Measurements from ENCODE around the gene SAXO2. TPM values are rescaled to one million over a fixed set of nuclear protein-coding genes. Genes with fewer than 3 reads are reported as not detected.
A peak's percentile ranks its signal among the peaks of the same experiment; 100 is the strongest.

Gene SAXO2
- total RNA-seq, 1 donor from 2014 or later, result 1.7 TPM

GRCh38 chr15:82301296-82302016 lies 38.8 kb downstream of the SAXO2 start:
- Histone ChIP-seq H3K4me3 (no peak overlapping the region), H3K9me3 (no peaks in the 10 kb centered on the region), H3K27me3 (no peaks in the 10 kb centered on the region), H3K36me3 (no peaks in the 10 kb centered on the region), H3K27ac (no peak overlapping the region), H3K4me1 (no peaks in the 10 kb centered on the region)
- DNase-seq (peak; percentile 36), ATAC-seq (no peak)
- no peak for TF ChIP-seq CTCF (IDR thresholded peaks at IDR 0.05)
- intact Hi-C loops (cut with DNase I), result no loop called here

GRCh38 chr15:82303956-82304777 lies 41.5 kb downstream of the SAXO2 start:
- TF ChIP-seq CTCF (IDR thresholded peaks at IDR 0.05), result no peak
- no peaks in the 10 kb centered on the region for H3K27me3 ChIP-seq
- H3K9me3 ChIP-seq, result no peaks in the 10 kb centered on the region
- ATAC-seq (no peak), DNase-seq (peak; percentile 51)
- no peak overlapping the region for H3K4me3 ChIP-seq
- no peaks in the 10 kb centered on the region for H3K36me3 ChIP-seq
- intact Hi-C loops (cut with DNase I), result no loop called here
- H3K4me1 ChIP-seq, result no peaks in the 10 kb centered on the region
- H3K27ac ChIP-seq, result no peak overlapping the region

- DNase-seq (no peak), ATAC-seq (no peak)
- Histone ChIP-seq H3K36me3 (no peaks in the 10 kb centered on the region), H3K27me3 (no peaks in the 10 kb centered on the region), H3K9me3 (no peaks in the 10 kb centered on the region), H3K4me1 (no peaks in the 10 kb centered on the region), H3K27ac (no peak overlapping the region), H3K4me3 (no peak overlapping the region)
- no peak for TF ChIP-seq CTCF (IDR thresholded peaks at IDR 0.05)
- intact Hi-C loops (cut with DNase I), result no loop called here
These were observed 42.1 kb downstream of the SAXO2 start for GRCh38 chr15:82304778-82305090.

GRCh38 chr15:82305621-82306048 lies 43.0 kb downstream of the SAXO2 start:
- H3K27ac ChIP-seq, result no peak overlapping the region
- H3K9me3 ChIP-seq, result no peaks in the 10 kb centered on the region
- H3K36me3 ChIP-seq, result no peaks in the 10 kb centered on the region
- H3K4me1 ChIP-seq, result no peaks in the 10 kb centered on the region
- TF ChIP-seq CTCF (IDR thresholded peaks at IDR 0.05), result no peak
- intact Hi-C loops (cut with DNase I), result no loop called here
- DNase-seq (peak; percentile 56), ATAC-seq (no peak)
- H3K4me3 ChIP-seq, result no peak overlapping the region
- H3K27me3 ChIP-seq, result no peaks in the 10 kb centered on the region

- Histone ChIP-seq H3K36me3 (no peaks in the 10 kb centered on the region), H3K4me1 (no peaks in the 10 kb centered on the region), H3K27me3 (no peaks in the 10 kb centered on the region), H3K9me3 (no peaks in the 10 kb centered on the region), H3K4me3 (no peak overlapping the region), H3K27ac (no peak overlapping the region)
- DNase-seq (peak; percentile 38), ATAC-seq (no peak)
- intact Hi-C loops (cut with DNase I), result no loop called here
- no peak for TF ChIP-seq CTCF (IDR thresholded peaks at IDR 0.05)
These were observed 44.4 kb downstream of the SAXO2 start for GRCh38 chr15:82306791-82307713.

All from upper lobe of right lung (tissue), 1 donor.